ENCODE data around the gene CD2AP.

The CD2AP gene

DNA sequence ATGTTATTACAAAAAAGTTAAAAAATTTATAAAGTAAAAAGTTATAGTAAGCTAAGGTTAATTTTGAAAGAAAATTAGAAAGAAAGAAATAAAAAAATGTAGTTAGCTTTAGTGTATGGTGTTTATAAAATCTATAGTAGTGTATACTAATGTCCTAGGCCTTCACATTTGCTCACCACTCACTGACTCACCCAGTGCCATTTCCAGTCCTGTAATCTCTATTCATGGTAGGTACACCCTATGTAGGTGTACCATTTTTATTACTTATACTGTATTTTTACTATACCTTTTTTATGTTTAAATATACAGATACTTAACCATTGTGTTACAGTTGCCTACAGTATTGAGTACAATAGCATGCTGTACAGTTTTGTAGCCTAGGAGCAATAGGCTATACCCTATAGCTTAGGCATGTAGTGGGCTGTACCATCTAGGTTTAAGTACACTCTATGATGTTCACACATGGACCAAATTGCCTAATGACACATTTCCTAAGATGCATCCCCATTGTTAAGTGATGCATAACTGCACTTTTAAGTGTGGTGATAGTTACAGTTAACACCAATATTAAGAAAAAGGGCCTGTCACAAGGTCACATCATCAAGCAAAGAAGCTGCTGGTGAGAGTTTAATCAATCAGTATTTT lies 8.0 kb downstream of the CD2AP start:
- FAIRE-seq = no peak
- DNase-seq (ENCODE audit: insufficient read length, low spot score) = no peak
- TF ChIP-seq, protein P1, sequence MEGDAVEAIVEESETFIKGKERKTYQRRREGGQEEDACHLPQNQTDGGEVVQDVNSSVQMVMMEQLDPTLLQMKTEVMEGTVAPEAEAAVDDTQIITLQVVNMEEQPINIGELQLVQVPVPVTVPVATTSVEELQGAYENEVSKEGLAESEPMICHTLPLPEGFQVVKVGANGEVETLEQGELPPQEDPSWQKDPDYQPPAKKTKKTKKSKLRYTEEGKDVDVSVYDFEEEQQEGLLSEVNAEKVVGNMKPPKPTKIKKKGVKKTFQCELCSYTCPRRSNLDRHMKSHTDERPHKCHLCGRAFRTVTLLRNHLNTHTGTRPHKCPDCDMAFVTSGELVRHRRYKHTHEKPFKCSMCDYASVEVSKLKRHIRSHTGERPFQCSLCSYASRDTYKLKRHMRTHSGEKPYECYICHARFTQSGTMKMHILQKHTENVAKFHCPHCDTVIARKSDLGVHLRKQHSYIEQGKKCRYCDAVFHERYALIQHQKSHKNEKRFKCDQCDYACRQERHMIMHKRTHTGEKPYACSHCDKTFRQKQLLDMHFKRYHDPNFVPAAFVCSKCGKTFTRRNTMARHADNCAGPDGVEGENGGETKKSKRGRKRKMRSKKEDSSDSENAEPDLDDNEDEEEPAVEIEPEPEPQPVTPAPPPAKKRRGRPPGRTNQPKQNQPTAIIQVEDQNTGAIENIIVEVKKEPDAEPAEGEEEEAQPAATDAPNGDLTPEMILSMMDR (IDR thresholded peaks at IDR 0.05; ENCODE audit: insufficient read depth, missing control alignments) = no peak

DNA sequence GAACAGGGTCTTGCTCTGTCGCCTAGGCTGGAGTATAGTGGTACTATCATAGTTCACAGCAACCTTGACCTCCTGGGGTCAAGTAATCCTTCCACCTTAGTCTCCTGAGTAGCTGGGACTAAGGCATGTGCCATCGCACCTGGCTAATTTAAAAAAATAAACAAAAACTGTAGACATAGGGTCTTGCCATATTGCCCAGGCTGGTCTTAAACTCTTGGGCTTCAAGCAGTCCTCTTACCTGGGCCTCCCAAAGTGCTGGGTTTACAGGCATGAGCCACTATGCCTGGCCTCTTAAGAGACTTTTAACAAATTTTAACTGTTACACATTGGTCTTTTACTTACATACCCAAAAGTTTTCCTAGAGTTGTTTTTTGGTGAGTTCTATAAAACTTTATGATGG lies 12.4 kb downstream of the CD2AP start:
- DNase-seq (ENCODE audit: insufficient read length, low spot score) (no peak), FAIRE-seq (no peak)
- TF ChIP-seq, protein P1 (IDR thresholded peaks at IDR 0.05; ENCODE audit: insufficient read depth, missing control alignments) = no peak

DNA sequence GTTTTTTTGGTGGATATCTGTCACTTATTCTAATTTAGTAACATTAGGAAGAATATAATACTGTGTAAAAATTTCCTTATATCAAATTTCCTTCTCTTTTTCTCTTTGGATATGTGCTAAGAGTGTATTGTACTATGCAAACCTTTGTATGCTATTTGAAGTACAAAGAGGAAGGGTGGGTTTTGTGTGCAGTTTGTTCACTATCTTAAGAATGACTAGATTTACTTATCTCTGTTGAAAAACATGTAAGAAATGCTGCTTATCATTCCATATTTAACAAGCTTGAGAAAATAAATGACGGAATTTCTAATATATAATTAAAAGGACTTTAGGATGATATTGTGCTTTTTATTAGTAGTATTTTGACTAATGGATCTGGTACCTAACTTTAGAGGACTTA lies 13.1 kb downstream of the CD2AP start:
- TF ChIP-seq, protein P1 (IDR thresholded peaks at IDR 0.05; ENCODE audit: insufficient read depth, missing control alignments) = no peak
- DNase-seq (ENCODE audit: insufficient read length, low spot score) (no peak), FAIRE-seq (no peak)

DNA sequence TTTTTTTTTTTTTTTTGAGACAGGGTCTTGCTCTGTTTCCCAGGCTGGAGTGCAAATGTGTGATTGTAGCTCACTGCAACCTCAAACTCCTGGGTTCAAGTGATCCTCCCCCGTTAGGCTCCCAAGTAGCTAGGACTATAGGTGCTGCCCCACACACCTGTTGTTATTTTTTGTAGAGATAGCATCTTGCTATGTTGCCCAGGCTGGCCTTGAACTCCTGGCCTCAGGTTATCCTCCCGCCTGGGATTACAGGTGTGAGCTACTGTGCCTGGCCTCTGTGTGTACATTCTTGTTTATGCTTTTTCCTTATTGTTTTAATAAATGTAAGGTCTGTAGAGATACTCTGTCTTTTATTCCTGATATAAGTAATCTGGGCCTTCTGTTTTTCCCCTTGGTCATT lies 14.8 kb downstream of the CD2AP start:
- FAIRE-seq = no peak

DNA sequence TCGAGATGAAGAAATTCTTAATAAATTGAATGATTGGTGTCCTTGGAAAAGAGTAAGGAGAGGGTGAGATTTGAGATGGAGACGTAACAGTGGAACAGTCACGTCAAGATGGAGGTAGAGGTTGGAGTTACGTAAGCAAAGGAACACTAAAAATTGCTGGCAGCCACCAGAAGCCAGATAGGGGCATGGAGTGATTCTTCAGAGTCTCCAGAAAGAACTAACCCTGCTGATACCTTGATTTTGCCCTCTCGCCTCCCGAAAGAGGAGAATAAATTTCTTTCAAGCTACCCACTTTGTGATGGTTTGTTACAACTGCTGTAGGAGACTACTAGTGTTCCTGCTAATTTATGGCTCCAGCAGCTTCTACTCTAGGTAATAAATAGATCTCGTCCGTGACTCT lies 17.6 kb downstream of the CD2AP start:
- TF ChIP-seq, protein P1 (IDR thresholded peaks at IDR 0.05; ENCODE audit: insufficient read depth, missing control alignments) = no peak
- FAIRE-seq (no peak), DNase-seq (ENCODE audit: insufficient read length, low spot score) (no peak)

More for the DNA sequence above, 14.8 kb downstream of the CD2AP start:
- TF ChIP-seq, protein P1 (IDR thresholded peaks at IDR 0.05; ENCODE audit: insufficient read depth, missing control alignments) = no peak
- no peak for DNase-seq (ENCODE audit: insufficient read length, low spot score)

DNA sequence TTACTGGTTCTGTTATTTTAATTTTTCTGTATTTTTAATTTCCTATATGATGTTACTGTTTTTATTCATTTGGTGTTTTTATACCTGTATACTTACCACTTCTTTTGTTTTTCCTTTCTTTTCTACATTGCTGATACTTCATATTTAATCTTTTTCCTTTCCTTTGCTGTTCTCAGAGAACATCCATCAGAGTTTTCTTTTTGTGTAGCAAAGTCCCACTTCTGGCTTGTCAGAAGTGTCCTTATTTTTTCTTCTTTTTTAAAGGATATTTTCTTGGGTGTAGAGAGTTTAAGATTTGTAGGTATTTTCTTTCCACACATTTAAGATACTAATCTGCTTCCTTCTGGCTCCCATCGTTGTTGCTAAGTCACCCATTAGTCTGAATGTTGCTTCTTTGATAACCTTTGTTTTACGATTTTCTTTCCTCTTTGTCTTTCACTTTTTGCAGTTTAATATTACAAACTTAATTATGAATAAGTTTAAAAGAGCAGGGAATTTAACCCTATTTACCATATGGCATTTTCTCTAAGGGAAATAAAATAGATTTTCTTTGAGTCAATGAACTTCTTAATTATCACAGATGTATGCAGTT lies 18.5 kb downstream of the CD2AP start:
- FAIRE-seq (no peak), DNase-seq (ENCODE audit: insufficient read length, low spot score) (no peak)
- TF ChIP-seq, protein P1 (IDR thresholded peaks at IDR 0.05; ENCODE audit: insufficient read depth, missing control alignments) = no peak

DNA sequence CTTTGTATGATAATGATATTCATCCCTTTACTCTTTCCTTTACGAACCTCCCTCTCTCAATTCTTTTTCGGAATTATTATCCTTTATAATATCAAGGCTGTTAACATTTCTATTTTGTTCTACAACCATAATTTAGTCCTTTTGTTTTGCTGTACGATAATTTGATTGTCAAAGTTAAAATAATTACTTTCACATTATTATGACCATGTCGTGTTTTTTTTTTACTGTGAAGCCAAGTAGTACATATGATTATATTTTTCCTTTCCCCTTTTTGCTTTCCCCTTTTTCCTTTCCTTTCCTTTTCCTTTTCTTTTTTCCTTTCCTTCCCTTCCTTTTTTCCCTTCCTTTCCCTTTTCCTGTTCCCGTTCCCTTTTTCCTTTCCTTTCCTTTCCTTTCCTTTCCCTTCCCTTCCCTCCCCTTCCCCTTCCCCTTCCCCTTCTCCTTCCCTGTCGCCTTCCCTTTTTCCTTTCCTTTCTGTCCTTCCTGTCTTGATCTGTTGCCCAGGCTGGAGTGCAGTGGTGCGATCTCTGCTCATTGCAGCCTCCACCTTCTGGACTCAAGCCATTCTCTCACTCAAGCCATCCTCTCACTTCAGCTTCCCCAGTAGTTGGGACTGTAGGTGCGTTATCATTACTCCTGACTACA lies 19.5 kb downstream of the CD2AP start:
- FAIRE-seq = no peak
- DNase-seq (ENCODE audit: insufficient read length, low spot score) = no peak
- TF ChIP-seq, protein P1 (IDR thresholded peaks at IDR 0.05; ENCODE audit: insufficient read depth, missing control alignments) = no peak
